Tibial nerve (tissue), 4 donors: ENCODE results near the gene PFN1. TPM values are rescaled to one million over a fixed set of nuclear protein-coding genes. Genes with fewer than 3 reads are reported as not detected.

Experiments
- DNase-seq, 2 donors: peaks; one replicate each; pipeline ENCODE4 v3.0.0-alpha.2; 2019; ENCODE audit warnings: low spot score in 2 of 2
- H3K27ac ChIP-seq, 4 donors: fragments of 200-600 bp; sonication (generic) in 3 of 4; one replicate each; pipeline ENCODE4 v1.5.1; 2017 to 2019; ENCODE audit warnings: mild to moderate bottlenecking in 1 of 4
- H3K27me3 ChIP-seq, 2 donors: fragments of 200-600 bp; sonication (generic) in 1 of 2; one replicate each; pipeline versions ENCODE4 v1.5.1 to v1.6.0; 2017 to 2019
- H3K36me3 ChIP-seq, 3 donors: fragments of 200-600 bp; sonication (generic); one replicate each; pipeline ENCODE4 v1.5.1; 2018 to 2019
- H3K4me1 ChIP-seq, 4 donors: fragments of 200-600 bp; sonication (generic) in 3 of 4; one replicate each; pipeline ENCODE4 v1.5.1; 2017 to 2019
- H3K4me3 ChIP-seq, 4 donors: fragments of 200-600 bp; sonication (generic) in 3 of 4; one replicate each; pipeline ENCODE4 v1.5.1; 2017 to 2019; ENCODE audit warnings: mild to moderate bottlenecking in 1 of 4, moderate library complexity in 1 of 4
- H3K9me3 ChIP-seq, 4 donors: fragments of 200-600 bp; sonication (generic) in 3 of 4; one replicate each; pipeline ENCODE4 v1.5.1; 2017 to 2019
- WGBS, 2 donors: methylation state at CpG; one replicate each; pipeline ENCODE4 v1.1.5; 2018; 5-methylcytosine and 5-hydroxymethylcytosine counted together
- small RNA-seq: library from RNA; depleted of rRNA; stranded (forward); fragments of <200 nt; gene quantifications from one replicate; pipeline ENCODE3, GENCODE V24; 2016
- total RNA-seq, 4 donors: library from RNA; depleted of rRNA; stranded (reverse); fragments of >200 nt; gene quantifications; one replicate each; pipeline ENCODE4 v1.1.0, GENCODE V29; 2016
- TF ChIP-seq, protein P1 (sequence below), 5 experiments: fragments of 200-600 bp in 3 of 5; fragments of 450-650 bp in 2 of 5; sonication (generic) in 3 of 5; IDR thresholded peaks; one replicate each; pipeline ENCODE4 v1.5.1; 2016 to 2019; ENCODE audit warnings: antibody characterized with exemption in 5 of 5, mild to moderate bottlenecking in 3 of 5, moderate library complexity in 2 of 5

PFN1 gene
- total RNA-seq, 4 donors from 2014 or later: 422 to 1,004 (median 483) TPM

GRCh38 chr17:4895657-4896331, 52.5 kb downstream of the PFN1 start:
- Histone ChIP-seq H3K27me3 (peaks cover 0 to 16% of the 10 kb centered on the region in 2 donors), H3K4me3 (no peak overlapping the region), H3K4me1 (peaks cover 0 to 26% (median 14%) of the 10 kb centered on the region in 4 donors), H3K36me3 (peaks cover 6 to 69% (median 21%) of the 10 kb centered on the region in 3 donors), H3K27ac (no peak overlapping the region), H3K9me3 (no peaks in the 10 kb centered on the region)
- 69 to 73% methylated on average over 26 to 27 of the region's 27 CpGs for WGBS, 2 donors
- TF ChIP-seq, protein P1, sequence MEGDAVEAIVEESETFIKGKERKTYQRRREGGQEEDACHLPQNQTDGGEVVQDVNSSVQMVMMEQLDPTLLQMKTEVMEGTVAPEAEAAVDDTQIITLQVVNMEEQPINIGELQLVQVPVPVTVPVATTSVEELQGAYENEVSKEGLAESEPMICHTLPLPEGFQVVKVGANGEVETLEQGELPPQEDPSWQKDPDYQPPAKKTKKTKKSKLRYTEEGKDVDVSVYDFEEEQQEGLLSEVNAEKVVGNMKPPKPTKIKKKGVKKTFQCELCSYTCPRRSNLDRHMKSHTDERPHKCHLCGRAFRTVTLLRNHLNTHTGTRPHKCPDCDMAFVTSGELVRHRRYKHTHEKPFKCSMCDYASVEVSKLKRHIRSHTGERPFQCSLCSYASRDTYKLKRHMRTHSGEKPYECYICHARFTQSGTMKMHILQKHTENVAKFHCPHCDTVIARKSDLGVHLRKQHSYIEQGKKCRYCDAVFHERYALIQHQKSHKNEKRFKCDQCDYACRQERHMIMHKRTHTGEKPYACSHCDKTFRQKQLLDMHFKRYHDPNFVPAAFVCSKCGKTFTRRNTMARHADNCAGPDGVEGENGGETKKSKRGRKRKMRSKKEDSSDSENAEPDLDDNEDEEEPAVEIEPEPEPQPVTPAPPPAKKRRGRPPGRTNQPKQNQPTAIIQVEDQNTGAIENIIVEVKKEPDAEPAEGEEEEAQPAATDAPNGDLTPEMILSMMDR (IDR thresholded peaks at IDR 0.05): no peak
- DNase-seq: no peak

Small RNA genes lying within 50 kb of the gene (small RNA-seq; reads per million reads assigned to genes)
- gene MIR6864: not detected
- not detected for gene MIR6865

Other genes with a start within 250 kb of the PFN1 start
- 10 to 100 TPM; 27.1 to 95.1 (median 29.1) TPM for gene PELP1, start 244.4 kb downstream of the PFN1 start, total RNA-seq
- 100 to 1,000 TPM in 1 of 4 donors, 10 to 100 TPM in 3; 50.2 to 103 (median 57.4) TPM for gene ARRB2, start 237.9 kb downstream of the PFN1 start, total RNA-seq
- gene MED11, start 217.1 kb downstream of the PFN1 start, total RNA-seq: 10 to 100 TPM; 20.8 to 32.8 (median 28.4) TPM
- under 1 TPM in 3 of 4 donors, not detected in 1; 0.42 to 0.66 (median 0.59) TPM for gene ZMYND15, start 208.7 kb downstream of the PFN1 start, total RNA-seq
- gene CXCL16, start 208.6 kb downstream of the PFN1 start, total RNA-seq: 10 to 100 TPM in 3 of 4 donors, 1 to 10 TPM in 1; 5.7 to 27.3 (median 13.6) TPM
- gene TM4SF5, start 176.6 kb downstream of the PFN1 start, total RNA-seq: not detected
- gene VMO1, start 162.2 kb downstream of the PFN1 start, total RNA-seq: 1 to 10 TPM in 3 of 4 donors, not detected in 1; 1.4 to 6.0 (median 1.9) TPM
- not detected for gene GLTPD2, start 159.6 kb downstream of the PFN1 start, total RNA-seq
- 100 to 1,000 TPM; 100 to 171 (median 122) TPM for gene PSMB6, start 152.4 kb downstream of the PFN1 start, total RNA-seq
- 10 to 100 TPM; 17.2 to 63.0 (median 30.1) TPM for gene PLD2, start 141.4 kb downstream of the PFN1 start, total RNA-seq
- 10 to 100 TPM; 57.1 to 94.3 (median 85.7) TPM for gene MINK1, start 115.2 kb downstream of the PFN1 start, total RNA-seq
- gene C17orf107, start 49.0 kb downstream of the PFN1 start, total RNA-seq: 1 to 10 TPM in 3 of 4 donors, under 1 TPM in 1; 0.90 to 2.0 (median 1.3) TPM
- gene CHRNE, start 45.4 kb downstream of the PFN1 start, total RNA-seq: 1 to 10 TPM in 2 of 4 donors, under 1 TPM in 2; 0.22 to 2.5 (median 1.0) TPM
- gene GP1BA, start 16.3 kb downstream of the PFN1 start, total RNA-seq: not detected
- 10 to 100 TPM; 30.3 to 42.8 (median 32.3) TPM for gene SLC25A11, start 8.5 kb downstream of the PFN1 start, total RNA-seq
- 10 to 100 TPM; 45.0 to 55.0 (median 51.4) TPM for gene RNF167, start 8.3 kb downstream of the PFN1 start, total RNA-seq
- gene ENO3, start 2.6 kb upstream of the PFN1 start, total RNA-seq: 10 to 100 TPM in 2 of 4 donors, 1 to 10 TPM in 2; 7.5 to 15.3 (median 10.2) TPM
- 10 to 100 TPM; 36.9 to 70.0 (median 42.0) TPM for gene SPAG7, start 19.3 kb upstream of the PFN1 start, total RNA-seq
- gene CAMTA2, start 39.1 kb upstream of the PFN1 start, total RNA-seq: 10 to 100 TPM; 15.3 to 46.2 (median 22.5) TPM
- 1 to 10 TPM; 1.2 to 1.8 (median 1.7) TPM for gene INCA1, start 49.0 kb upstream of the PFN1 start, total RNA-seq
- gene KIF1C, start 49.4 kb upstream of the PFN1 start, total RNA-seq: 10 to 100 TPM; 78.0 to 89.7 (median 79.6) TPM
- not detected for gene SLC52A1, start 86.9 kb upstream of the PFN1 start, total RNA-seq
- 1 to 10 TPM; 2.5 to 7.1 (median 4.7) TPM for gene ZFP3, start 129.9 kb upstream of the PFN1 start, total RNA-seq
- 10 to 100 TPM in 2 of 4 donors, 1 to 10 TPM in 2; 7.3 to 16.4 (median 9.8) TPM for gene ZNF232, start 163.3 kb upstream of the PFN1 start, total RNA-seq
- gene USP6, start 167.5 kb upstream of the PFN1 start, total RNA-seq: 1 to 10 TPM in 1 of 4 donors, under 1 TPM in 1, not detected in 2; under 0.01 to 3.9 TPM
- gene ZNF594, start 243.3 kb upstream of the PFN1 start, total RNA-seq: 10 to 100 TPM; 19.6 to 37.2 (median 25.6) TPM